Right atrium auricular region (tissue), 2 donors: ENCODE data around the gene UBR4. TPM values are rescaled to one million over a fixed set of nuclear protein-coding genes. Genes with fewer than 3 reads are reported as not detected.
A peak's percentile ranks its signal among the peaks of the same experiment; 100 is the strongest.
"Not testable (repeated sequence)": the region's sequence is repeated elsewhere in the genome, so short reads cannot be mapped to it uniquely, and the experiment has no call there.

ENCODE experiments used
- DNase-seq: peaks from one replicate; pipeline ENCODE4 v3.0.0-alpha.2; 2019; ENCODE audit warnings: low spot score
- H3K27ac ChIP-seq, 2 donors: fragments of 200-600 bp; sonication (generic); 1 replicate in 1 of 2; 2 replicates in 1 of 2; pipeline ENCODE4 v1.5.1; 2016 to 2019
- H3K27me3 ChIP-seq, 2 donors: fragments of 200-600 bp; sonication (generic); one replicate each; pipeline versions ENCODE4 v1.5.1 to v1.6.0; 2017 to 2019
- H3K36me3 ChIP-seq: fragments of 200-600 bp; sonication (generic); one replicate; pipeline ENCODE4 v1.5.1; 2016
- H3K4me1 ChIP-seq, 2 donors: fragments of 200-600 bp; sonication (generic); one replicate each; pipeline versions ENCODE4 v1.5.1 to v1.6.0; 2017 to 2019
- H3K4me3 ChIP-seq, 2 donors: fragments of 200-600 bp; sonication (generic); 1 replicate in 1 of 2; 2 replicates in 1 of 2; pipeline ENCODE4 v1.5.1; 2017 to 2019; ENCODE audit warnings: mild to moderate bottlenecking in 1 of 2, moderate library complexity in 1 of 2
- H3K9me3 ChIP-seq, 2 donors: fragments of 200-600 bp; sonication (generic); one replicate each; pipeline ENCODE4 v1.5.1; 2019
- total RNA-seq, 2 donors: library from RNA; depleted of rRNA; stranded (reverse); fragments of >200 nt; gene quantifications; one replicate each; pipeline ENCODE4 v1.1.0, GENCODE V29; 2016
- TF ChIP-seq, protein P1 (sequence below), 2 donors: fragments of 200-600 bp; sonication (generic); IDR thresholded peaks; one replicate each; pipeline ENCODE4 v1.5.1; 2019; ENCODE audit warnings: antibody characterized with exemption in 2 of 2

UBR4 gene
- total RNA-seq, 2 donors from 2014 or later: 75.1 to 88.0 TPM

DNA sequence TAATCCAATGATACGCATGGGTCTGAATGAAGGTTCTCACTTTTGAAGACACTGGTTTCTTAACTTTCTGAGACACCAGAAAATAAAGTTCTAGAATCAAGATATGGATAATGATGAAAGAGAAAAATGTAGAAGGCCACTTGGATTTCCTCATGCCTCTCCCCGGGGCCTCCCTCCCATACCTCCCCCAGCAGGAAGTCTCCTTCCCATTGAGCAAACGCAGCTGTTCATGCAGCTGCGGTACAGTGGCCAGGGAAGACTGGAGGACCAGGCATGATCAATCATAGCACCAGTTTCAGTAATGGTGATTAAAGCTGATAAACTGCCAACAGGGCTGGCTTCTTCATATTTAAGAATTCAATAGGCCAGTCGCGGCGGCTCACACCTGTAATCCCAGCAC is 10.9 kb upstream of the UBR4 start:
- H3K36me3 ChIP-seq: peaks cover 88% of the 10 kb centered on the region
- DNase-seq: no peak

GRCh38 chr1:19220080-19220846 is 10.2 kb upstream of the UBR4 start:
- Histone ChIP-seq H3K4me1 (no peaks in the 10 kb centered on the region), H3K4me3 (no peak overlapping the region), H3K9me3 (no peaks in the 10 kb centered on the region), H3K27me3 (no peaks in the 10 kb centered on the region), H3K36me3 (peaks cover 82% of the 10 kb centered on the region), H3K27ac (peak overlapping the region in 1 of 2 donors; percentile 18)
- no peak for DNase-seq
- TF ChIP-seq, protein P1, sequence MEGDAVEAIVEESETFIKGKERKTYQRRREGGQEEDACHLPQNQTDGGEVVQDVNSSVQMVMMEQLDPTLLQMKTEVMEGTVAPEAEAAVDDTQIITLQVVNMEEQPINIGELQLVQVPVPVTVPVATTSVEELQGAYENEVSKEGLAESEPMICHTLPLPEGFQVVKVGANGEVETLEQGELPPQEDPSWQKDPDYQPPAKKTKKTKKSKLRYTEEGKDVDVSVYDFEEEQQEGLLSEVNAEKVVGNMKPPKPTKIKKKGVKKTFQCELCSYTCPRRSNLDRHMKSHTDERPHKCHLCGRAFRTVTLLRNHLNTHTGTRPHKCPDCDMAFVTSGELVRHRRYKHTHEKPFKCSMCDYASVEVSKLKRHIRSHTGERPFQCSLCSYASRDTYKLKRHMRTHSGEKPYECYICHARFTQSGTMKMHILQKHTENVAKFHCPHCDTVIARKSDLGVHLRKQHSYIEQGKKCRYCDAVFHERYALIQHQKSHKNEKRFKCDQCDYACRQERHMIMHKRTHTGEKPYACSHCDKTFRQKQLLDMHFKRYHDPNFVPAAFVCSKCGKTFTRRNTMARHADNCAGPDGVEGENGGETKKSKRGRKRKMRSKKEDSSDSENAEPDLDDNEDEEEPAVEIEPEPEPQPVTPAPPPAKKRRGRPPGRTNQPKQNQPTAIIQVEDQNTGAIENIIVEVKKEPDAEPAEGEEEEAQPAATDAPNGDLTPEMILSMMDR (IDR thresholded peaks at IDR 0.05): no peak

More for the DNA sequence above, 10.9 kb upstream of the UBR4 start:
- Histone ChIP-seq H3K4me1 (no peaks in the 10 kb centered on the region), H3K4me3 (no peak overlapping the region), H3K27me3 (no peaks in the 10 kb centered on the region), H3K9me3 (no peaks in the 10 kb centered on the region), H3K27ac (peak overlapping the region in 1 of 2 donors; percentile 18)
- TF ChIP-seq, protein P1 (IDR thresholded peaks at IDR 0.05): no peak

DNA sequence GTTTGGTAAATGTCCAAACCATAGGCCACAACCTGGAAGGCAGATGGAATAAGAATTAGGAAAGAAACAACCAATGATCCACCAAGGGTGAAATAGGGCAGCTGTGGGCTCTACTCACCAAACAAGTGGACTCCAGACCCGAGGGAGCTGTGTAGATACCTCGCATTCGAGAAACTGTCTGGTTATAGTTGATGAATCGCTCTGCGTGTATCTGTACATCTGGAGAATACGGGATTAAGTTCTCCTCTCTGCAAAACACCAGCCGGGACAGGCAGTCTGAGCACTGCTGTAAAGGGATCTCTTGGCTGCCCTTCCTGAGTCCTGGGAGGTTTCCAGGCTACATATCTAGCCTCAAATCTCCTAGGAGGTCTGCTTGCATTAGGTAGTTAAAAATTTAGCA is 9.4 kb upstream of the UBR4 start:
- H3K9me3 ChIP-seq: no peaks in the 10 kb centered on the region
- H3K27ac ChIP-seq: no peak overlapping the region
- H3K27me3 ChIP-seq: no peaks in the 10 kb centered on the region
- DNase-seq: no peak
- H3K36me3 ChIP-seq: peaks cover 76% of the 10 kb centered on the region
- H3K4me3 ChIP-seq: no peak overlapping the region
- no peaks in the 10 kb centered on the region for H3K4me1 ChIP-seq
- TF ChIP-seq, protein P1 (IDR thresholded peaks at IDR 0.05): no peak

DNA sequence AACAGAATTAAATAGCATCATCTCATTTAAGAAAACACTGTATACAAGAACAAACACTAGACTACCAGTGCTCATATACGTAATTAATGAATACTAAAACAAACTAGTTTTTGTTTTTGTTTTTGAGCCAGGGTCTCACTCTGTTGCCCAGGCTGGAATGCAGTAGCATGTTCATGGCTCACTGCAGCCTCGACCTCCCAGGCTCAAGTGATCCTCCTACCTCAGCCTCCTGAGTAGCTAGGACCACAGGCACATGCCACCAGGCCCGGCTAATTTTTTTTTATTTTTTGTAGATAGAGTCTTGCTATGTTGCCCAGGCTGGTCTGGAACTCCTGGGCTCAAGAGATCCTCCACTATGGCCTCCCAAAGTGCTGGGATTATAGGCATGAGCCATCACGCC is 6.5 kb upstream of the UBR4 start:
- H3K27me3 ChIP-seq, H3K27ac ChIP-seq, H3K4me3 ChIP-seq, H3K9me3 ChIP-seq, DNase-seq: not testable (repeated sequence)
- peaks cover 61% of the 10 kb centered on the region for H3K36me3 ChIP-seq
- peaks cover 0 to 11% of the 10 kb centered on the region in 2 donors for H3K4me1 ChIP-seq

DNA sequence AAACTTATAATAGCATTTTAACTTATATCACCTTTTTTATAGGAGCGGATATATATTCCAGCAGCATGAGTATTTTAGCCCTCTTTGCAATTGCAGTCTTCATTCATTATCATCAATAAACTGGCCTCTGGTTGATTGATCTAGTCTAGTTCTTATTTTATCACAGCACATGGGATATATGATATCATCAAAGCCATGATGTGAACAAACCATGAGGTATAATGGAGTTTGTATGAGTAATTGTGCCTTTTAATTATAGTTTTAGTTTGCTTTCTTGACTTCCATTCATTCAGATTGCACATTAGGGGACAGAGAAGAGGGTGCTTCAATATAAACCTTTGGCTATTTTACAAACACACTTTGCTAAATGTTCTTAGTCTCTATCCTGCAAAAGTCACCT is 3.5 kb upstream of the UBR4 start:
- Histone ChIP-seq H3K9me3 (no peaks in the 10 kb centered on the region), H3K27me3 (no peaks in the 10 kb centered on the region), H3K36me3 (peaks cover 31% of the 10 kb centered on the region), H3K4me1 (peaks cover 0 to 28% of the 10 kb centered on the region in 2 donors), H3K4me3 (no peak overlapping the region), H3K27ac (no peak overlapping the region)
- DNase-seq: no peak
- TF ChIP-seq, protein P1 (IDR thresholded peaks at IDR 0.05): no peak

DNA sequence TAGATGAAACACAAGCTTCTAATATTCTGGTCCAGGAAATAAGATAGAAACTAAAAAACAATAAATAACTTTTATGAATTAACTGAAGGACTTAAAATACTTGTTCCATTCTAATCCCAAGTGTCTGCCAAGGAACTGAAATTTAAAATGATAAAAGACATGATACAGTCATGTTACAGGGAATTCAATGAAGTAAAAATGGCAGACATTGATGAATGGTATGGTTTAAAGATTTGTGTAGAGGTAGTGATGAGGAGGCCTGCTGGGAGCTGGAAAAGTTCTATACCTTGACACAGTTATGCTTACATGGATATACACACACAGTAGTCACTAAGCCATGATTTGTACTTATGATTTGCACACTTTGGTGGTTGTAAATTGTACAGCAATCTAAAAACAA is 2.1 kb upstream of the UBR4 start:
- Histone ChIP-seq H3K36me3 (peaks cover 19% of the 10 kb centered on the region), H3K27me3 (no peaks in the 10 kb centered on the region), H3K27ac (no peak overlapping the region), H3K9me3 (no peaks in the 10 kb centered on the region), H3K4me1 (peaks cover 0 to 42% of the 10 kb centered on the region in 2 donors), H3K4me3 (no peak overlapping the region)
- TF ChIP-seq, protein P1 (IDR thresholded peaks at IDR 0.05): no peak
- no peak for DNase-seq
